ENCODE measurements around the gene GPR161.
"Not testable (repeated sequence)": the region's sequence is repeated elsewhere in the genome, so short reads cannot be mapped to it uniquely, and the experiment has no call there.

The GPR161 gene, protein sequence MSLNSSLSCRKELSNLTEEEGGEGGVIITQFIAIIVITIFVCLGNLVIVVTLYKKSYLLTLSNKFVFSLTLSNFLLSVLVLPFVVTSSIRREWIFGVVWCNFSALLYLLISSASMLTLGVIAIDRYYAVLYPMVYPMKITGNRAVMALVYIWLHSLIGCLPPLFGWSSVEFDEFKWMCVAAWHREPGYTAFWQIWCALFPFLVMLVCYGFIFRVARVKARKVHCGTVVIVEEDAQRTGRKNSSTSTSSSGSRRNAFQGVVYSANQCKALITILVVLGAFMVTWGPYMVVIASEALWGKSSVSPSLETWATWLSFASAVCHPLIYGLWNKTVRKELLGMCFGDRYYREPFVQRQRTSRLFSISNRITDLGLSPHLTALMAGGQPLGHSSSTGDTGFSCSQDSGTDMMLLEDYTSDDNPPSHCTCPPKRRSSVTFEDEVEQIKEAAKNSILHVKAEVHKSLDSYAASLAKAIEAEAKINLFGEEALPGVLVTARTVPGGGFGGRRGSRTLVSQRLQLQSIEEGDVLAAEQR

DNA sequence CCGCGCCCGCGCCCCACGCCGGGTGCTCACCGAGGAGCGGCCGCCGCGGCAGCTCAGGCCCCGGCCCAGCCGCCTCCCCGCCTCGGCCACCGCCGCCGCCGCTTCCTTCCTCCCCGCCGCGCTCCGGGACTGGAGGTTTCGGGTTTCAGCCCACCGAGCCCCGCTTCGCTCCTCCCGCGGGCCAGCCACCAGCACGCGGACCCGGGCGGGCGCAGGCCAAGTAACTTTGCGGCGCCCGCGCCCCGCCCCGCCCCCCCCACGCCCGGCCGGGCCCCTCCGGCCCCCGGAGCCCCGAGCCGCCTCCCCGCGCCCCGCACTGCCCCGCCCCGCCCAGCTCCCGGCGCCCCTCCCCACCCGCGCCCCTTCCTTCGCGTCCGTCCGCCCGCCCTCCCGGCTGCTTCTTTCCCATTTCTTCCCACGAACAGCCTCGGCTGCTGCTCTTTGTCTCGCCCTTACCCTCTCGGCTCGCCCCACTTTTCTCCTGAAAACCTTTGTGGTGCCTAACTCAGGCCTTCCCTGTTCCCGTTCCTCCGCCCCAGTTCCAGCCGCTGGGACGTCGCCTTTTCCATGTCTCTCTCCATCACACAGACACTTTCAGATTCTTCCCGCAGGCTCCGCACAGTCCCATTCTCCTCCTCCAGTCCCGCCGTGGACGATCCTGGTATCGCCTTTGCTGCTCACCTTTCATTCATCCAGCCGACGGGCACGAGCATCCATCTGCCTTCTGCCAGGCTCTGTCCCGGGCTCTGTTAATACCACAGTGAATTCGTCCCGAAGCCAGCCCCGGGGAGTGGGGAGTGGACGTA is at the start of gene GPR161:
Gene GPR161 (minus strand): TSS at position 222 of the 806 bp plus-strand sequence. CDS start 32,080 bp downstream, outside the sequence.
- DNase-seq: no peak

DNA sequence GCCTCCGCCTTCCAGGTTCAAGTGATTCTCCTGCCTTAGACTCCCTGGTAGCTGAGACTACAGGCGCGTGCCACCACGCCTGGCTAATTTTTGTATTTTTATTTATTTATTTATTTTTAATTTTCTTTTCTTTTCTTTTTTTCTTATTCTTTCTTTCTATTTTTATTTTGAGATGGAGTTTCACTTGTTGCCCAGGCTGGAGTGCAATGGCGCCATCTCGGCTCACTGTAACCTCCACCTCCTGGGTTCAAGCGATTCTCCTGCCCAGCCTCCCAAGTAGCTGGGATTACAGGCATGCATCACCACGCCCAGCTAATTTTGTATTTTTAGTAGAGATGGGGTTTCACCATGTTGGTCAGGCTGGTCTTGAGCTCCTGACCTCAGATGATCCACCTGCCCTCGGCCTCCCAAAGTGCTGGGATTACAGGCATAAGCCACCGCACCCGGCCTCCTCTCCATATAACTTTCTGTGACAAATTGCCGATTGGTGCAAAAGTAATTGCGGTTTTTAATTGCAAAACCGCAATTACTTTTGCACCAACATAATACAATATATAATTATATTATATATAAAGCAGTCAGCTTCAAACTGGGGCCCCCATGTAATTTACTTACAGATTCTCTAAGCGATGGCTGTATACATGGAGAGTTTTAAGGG is 44.5 kb upstream of the GPR161 start:
- DNase-seq: not testable (repeated sequence)

DNA sequence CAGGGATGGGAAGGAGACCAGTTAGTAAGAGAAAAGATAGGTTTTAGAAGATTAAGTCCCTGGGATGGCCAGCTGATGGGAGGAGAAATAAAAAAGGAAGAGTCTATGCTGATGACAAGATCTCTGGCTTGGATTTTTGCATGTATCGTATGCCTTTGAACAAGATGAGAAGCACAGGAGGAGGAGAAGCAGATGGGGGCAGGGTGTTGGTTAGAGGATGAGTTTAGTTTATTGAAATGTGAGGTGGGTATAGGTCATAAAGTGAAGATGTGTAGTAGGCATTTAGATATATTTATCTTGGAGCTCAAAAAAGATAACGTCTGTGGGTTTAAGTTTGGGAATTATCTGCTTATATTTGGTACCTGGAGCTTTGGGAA is 43.4 kb upstream of the GPR161 start:
- no peak for DNase-seq

DNA sequence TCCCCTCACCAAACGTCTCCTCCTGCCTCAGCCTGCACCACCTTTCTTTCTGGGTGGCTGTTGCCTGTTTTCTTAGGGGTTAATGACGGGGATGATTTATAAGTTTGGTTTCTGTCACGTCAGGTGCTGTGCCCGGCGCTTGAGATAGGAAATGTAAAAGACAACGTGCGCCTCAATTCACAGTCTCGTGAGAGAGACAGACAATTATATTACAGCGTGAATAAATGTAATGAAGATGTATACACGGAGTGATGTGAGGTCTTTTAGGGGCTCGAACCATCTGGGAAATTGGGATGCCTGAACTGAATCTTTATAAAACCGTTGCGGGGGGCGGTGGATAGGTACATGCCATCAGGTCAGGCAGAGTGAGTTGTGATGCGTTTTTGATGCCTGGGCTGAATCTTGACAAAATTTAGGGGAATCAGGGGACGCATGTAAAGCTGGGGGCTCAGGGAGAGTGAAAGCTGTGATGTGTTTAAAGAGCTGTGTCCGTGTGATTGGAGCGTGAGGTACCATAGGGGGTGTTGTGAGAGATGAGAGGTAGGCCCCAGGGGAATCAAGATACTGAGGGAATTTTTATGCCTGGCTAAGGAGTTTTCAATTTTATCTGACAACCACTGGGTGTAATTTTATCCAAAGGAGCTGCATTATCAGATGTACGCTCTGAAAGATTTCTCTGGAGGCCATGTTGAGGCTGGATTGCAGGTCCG is 42.9 kb upstream of the GPR161 start:
- DNase-seq: no peak

DNA sequence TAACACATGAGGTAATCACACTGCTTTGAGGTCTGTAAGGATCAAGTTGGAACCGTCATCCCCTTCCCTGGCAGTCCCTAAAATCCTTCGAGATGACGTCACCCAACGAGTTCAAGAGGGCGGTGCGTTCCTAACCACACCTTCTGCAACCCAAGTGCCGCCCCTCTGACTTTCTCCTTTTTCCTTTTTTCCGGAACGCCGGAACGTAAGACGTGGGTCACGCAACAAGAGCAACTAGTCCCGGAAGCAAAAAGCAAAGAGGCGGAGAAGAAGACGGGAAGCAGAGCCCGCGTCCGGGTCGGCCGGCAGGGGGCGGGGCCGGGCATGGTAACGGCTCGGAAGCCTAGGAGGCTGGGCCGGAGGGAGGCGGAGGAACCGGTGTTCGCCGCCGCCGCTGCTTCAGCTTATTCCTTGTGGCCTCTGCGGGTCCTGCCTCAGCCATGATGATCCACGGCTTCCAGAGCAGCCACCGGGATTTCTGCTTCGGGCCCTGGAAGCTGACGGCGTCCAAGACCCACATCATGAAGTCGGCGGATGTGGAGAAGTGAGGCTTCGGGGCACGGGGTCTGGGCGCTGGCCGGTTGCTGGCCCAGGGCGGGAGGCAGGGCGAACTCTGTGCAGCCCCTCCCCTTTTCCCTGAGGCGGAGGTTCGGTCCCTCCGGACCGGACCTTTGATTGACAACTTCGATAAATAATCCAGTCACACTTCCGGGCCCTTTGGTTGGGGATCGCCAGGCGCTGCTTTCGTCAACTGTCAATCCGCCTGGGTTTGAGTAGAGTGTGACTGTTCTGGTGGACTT is 42.1 kb upstream of the GPR161 start, which contains the start of gene TIPRL:
Gene TIPRL (plus strand): TSS at position 325 of the 800 bp plus-strand sequence. CDS start 116 bp downstream, at position 441.
- DNase-seq: peak; percentile 93

DNA sequence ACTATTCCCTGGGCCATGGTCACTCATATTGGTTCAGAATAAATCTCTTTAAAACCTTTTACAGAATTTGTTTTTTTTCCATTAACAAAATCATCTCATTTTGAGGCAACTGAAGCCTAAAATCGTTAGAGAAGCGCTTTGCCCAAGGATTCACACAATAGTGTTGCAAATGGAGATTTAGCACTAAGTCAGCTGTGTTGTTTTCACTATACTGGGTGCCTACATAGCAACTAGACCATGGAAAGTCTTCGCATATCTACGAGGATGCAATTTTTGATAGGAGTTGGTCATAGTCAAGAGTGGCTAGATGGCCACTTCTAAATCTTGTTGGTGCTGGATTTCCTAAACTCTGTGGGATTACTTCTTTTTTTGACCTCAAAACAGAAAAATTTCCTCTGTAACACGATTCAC is 41.5 kb upstream of the GPR161 start:
- no peak for DNase-seq

DNA sequence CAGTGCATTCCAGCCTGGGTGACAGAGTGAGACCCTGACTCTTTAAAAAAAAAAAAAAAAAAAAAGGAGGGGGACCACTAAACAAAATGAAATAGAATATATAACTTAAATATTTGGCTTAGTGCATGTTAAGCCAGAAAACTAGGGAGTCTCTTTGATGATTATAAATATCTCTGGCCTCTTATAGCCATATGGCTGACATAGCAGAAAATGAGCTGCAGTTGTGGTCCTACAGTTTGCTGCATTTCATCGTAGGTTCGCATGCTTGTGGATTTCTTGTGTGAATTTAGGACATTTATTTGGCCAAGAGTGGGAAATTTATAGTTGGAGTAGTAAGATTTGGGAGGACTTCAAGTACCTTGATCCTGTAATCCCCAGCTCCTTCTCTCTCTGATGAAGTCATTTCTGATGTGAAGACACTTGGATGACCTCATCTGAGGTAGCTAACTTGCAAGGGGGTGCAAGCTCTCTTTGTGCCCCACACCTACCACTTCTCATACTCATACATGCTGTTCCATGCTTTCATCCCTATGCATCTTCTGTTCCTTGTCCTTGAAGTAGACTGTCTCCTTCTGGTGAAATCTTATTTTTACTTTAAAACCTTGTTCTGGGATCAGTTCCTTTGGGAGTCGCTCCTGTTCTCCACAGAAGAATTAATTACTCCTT is 35.7 kb upstream of the GPR161 start:
- DNase-seq: no peak

DNA sequence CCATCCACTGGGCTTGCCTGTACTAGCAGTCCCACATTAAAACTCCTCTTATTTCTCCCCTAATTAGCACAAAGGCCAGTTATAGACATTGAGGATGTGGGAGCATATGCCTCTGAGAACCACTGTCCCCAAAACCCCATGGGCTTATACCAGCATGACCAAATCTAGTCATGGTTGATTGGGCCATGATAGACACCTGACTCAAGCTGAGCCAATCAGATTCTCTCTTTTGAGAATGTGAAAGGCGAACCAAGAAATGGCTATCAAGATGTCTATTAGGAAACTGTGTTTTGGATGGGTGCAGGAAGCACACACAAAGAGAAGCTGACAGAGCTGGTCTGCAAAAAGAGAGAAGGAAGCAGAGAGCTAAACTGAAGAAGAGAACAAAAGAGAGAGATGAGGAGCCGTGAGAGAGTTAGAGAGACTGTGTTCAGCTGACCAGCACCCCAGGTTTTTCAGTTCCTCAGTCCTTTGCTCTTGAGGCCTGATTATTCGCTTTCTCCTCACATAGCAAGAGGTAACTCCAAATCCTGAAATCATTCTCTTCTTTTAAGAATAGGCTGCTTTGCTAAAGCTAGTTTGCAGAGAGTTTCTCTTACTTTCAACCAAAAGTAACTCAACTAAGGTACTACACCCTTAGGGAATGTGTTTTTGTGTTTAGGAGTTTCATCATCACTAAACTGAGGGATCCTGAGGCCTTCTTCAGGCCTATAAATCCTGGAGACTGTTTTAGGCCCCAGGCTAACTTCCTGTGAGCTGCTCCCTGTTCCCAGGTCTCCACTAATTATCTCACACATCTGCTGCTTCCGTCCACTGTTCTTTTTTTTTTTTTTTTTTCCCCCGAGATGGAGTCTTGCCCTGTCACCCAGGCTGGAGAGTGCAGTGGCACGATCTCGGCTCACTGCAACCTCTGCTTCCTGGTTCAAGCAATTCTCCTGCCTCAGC is 34.1 kb upstream of the GPR161 start:
- no peak for DNase-seq

DNA sequence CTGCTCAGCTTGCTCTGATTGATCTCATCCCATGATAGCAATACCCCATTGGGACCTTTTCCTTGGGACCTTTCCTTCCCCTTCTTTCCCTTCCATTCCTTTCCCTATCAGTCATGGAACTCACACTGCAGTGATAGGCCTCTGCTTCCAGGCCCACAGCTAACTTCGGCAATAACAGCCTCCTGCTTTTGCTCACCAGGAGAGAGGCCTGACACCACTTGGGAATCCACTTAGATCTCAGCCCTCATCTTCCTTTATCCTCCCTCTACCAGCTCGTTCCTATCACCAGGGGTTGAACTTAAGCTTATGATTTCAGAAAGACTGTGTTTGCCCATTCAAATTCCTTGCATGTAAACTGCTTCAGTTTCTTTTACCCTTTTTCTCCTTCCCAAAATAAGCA is 31.1 kb upstream of the GPR161 start:
- no peak for DNase-seq

DNA sequence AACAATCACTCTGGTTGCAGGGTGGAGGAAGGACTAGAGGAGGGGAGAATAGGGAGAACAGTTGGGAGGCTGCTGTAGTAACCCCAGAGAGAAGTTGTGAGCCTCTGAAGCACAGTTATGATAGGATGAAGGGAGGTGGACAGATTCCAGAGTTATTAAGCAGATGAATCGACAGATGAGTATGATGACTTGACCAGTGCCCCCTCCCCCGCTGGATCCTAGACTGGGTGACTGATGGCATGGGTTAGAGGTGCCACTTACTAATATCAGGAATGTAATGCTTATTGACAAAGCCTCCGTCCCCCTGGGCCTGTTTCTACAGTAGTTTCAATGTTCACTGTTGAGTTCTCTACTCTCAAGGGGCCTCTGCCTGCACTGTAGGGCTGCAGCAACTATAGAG is 28.0 kb upstream of the GPR161 start:
- DNase-seq: no peak

DNA sequence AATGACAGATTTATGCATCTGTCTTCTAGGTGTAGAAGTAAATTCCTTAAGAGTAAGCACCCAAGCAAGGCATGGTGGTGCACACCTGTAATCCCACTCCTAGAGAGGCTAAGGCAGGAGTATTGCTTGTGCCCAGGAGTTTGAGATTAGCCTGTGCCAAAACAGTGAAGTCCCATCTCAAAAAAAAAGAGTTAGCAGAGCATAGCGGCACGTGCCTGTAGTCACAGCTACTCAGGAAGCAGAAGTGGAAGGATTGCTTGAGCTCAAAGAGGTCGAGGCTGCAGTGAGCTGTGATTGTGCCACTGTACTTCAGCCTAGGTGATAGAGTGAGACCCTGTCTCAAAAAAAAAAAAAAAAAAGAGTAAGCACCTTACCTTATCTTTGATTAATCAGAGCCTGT is 26.9 kb upstream of the GPR161 start:
- DNase-seq: no peak

DNA sequence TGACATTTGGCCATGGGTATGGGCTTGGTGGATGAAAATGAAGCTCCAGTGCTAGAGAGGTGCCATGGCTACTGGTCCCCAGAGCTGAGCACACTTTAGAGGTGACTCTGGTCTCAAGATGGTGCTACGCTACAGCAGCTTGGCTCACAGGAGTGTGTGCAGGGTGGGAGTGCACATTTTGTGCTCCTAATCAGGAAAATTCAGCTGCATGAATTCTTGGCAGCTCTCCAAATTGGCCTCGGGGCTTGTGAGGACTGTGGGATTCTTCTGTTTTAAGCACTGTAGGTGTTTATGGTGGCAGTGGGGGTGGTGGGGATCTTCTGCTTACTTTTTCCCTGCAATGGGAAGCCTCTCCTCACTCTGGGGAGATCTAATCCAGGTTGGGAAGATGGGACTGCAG is 24.7 kb upstream of the GPR161 start:
- no peak for DNase-seq

DNA sequence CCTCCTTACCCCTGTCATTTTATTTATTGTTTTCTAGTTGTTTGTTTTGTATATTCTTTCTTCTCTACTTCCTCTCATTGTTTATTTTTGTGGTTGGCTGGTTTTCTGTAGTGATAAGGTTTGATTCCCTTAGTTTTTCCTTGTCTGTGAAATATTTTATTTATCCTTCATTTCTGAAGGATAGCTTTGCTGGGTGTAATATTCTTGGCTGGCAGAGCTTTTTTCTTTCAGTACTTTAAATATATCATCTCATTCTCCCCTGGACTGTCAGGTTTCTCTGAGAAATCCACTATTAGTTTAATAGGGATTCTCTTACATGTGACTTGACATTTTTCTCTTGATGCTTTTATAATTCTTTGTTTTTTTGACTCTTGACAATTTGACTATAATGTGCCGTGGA is 23.2 kb upstream of the GPR161 start:
- DNase-seq: no peak

DNA sequence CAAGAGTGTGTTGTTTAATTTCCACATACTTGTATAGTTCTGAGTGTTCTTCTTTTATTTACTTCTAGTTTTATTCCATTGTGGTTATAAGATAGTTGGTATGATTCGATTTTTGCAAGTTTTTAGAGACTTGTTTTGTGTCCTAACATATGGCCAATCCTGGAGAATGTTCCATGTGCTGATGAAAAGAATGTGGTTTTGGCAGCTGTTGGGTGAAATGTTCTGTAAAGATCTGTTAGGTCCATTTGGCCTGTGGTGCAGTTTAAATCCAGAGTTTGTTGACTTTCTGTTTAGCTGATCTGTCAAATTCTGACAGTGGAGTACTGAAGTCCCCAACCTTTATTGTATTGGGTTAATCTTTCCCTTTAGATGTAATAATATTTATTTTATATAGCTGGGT is 22.5 kb upstream of the GPR161 start:
- no peak for DNase-seq

DNA sequence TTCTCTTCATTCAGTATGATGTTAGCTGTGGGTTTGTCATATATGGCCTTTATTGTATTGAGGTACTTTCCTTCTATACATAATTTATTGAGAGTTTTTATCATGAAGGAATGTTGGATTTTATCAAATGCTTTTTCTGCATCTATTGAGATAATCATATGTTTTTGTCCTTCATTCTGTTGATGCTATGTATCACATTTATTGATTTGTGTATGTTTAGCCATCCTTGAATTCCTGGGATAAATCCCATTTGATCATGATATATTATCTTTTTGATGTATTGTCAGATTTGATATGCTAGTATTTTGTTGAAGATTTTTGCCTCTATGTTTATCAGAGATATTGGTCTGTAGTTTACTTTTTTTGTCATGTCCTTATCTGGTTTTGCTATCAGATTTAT is 20.9 kb upstream of the GPR161 start:
- DNase-seq: no peak

DNA sequence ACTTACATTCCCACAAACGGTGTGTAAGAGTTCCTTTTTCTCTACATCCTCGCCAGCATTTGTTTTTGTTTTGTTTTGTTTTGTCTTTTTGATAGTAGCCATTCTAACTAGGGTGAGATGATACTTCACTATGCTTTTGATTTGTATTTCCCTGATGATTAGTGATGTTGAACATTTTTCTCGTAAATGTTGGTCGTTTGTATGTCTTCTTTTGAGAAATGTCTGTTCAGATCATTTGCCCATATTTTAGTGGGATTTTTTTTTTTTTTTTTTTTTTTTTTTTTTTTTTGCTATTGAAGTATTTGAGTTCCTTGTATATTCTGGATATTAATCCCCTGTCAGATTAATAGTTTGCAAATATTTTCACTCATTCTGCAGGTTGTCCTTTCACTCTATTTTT is 19.2 kb upstream of the GPR161 start:
- DNase-seq: no peak

DNA sequence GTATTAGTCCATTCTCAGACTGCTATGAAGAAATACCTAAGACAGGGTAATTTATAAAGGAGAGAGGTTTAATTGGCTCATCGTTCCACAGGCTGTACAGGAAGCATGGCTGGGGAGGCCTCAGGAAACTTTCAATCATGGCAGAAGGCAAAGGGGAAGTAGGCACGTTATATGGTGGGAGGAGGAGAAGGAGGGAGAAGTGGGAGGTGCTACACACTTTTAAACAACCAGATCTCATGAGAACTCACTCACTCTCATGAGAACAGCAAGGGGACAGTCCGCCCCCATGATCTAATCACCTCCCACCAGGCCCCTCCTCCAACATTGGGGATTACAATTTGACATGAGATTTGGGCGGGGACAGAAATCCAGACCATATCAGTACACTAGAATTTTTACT is 18.0 kb upstream of the GPR161 start:
- not testable (repeated sequence) for DNase-seq

DNA sequence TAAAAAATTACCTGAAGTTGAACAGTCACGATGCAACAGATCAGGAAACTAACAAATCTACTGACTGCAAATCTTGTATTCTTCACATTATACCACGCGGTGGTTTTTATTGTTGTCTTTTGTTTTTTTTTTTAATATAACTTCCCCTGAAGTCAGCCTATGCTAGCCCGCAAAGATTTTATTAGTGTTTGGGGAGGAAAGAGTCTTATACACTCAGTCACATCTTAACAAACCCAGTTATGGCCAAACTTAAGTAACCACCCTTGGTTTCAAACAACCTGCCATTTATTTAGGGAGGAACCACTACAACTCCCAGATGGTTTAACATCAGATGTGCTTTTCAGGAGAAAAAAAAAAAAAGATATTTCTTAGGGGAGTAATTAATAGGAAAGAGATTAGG is 15.2 kb upstream of the GPR161 start:
- no peak for DNase-seq

DNA sequence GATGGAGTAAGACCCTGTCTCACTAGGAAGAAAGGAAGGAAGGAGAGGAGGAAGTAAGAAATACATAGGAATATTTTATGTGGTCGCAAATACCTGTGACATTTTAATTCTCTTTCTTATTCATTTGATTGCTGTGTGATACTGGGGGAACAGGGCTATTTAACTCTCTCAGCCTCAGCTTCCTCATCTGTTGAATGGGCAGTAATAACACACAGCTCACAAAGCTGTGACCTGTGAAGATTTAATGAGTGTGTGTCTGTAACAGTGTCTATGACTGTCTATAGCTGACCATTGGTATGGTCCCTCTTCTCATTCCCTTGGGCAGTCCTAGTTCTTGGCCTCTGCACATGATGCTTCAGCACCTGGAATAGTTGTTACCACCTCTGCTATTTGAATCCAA is 13.6 kb upstream of the GPR161 start:
- no peak for DNase-seq

DNA sequence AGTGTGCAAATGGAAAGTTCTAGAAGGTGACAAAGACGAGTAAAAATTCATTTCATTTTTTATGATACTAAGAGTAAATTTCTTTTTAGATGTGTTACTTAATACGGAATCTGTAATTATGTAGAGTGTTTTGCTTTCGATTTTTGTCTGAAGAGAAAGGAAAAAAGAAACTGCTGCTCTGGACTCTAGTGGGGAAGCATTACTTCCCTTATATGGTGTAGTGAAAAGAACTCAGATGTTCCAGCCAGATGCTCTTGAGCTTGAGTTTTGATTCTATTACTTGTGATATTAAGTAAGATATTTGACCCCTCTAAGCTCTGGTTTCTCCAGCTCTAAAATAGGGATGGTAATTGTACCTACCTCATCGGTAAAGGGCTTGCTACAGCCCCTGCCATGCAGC is 12.2 kb upstream of the GPR161 start:
- DNase-seq: no peak
